Esophagus squamous epithelium (tissue), 4 donors: ENCODE measurements around the gene NRXN2.

ENCODE experiments used
- POLR2A ChIP-seq, 4 donors: fragments of 450-650 bp; IDR thresholded peaks; one replicate each; pipeline ENCODE4 v1.6.1; 2017; ENCODE audit warnings: antibody characterized with exemption in 4 of 4, mild to moderate bottlenecking in 4 of 4, moderate library complexity in 3 of 4
- TF ChIP-seq, protein P1 (sequence below), 6 experiments: fragments of 450-650 bp in 4 of 6; fragments of 200-600 bp in 2 of 6; sonication (generic) in 2 of 6; IDR thresholded peaks; one replicate each; pipeline ENCODE4 v1.5.1; 2016 to 2019; ENCODE audit warnings: antibody characterized with exemption in 6 of 6, mild to moderate bottlenecking in 4 of 6, moderate library complexity in 4 of 6

DNA sequence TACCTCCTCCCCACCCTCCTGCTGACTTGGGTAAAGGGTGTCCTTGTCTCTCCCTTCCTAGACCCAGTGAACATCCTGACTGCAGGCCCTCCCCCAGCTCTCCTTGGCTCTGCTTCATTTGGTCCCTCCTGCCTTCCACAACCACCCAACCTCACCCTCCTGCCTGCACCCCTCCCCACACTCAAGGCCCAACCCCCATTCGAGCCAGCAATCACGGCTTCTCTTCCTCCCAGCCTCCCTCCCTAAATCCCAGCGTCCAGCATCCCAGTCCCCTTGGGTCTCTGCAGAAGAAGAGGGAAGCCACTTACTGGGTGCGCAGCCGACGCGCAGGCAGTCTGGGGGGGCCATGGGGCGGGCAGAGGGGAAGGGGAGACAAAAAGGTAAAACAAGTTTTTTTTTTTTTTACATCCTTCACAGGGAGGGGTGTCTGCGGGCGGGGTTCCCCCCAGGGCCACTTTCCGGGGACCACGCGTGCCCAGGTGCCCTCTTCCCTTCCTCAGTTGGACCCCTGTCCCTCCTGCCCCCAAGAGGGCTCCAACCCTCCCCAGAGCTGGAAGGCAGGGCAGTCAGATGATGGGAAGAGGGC lies 69.5 kb downstream of the NRXN2 start:
- TF ChIP-seq, protein P1, sequence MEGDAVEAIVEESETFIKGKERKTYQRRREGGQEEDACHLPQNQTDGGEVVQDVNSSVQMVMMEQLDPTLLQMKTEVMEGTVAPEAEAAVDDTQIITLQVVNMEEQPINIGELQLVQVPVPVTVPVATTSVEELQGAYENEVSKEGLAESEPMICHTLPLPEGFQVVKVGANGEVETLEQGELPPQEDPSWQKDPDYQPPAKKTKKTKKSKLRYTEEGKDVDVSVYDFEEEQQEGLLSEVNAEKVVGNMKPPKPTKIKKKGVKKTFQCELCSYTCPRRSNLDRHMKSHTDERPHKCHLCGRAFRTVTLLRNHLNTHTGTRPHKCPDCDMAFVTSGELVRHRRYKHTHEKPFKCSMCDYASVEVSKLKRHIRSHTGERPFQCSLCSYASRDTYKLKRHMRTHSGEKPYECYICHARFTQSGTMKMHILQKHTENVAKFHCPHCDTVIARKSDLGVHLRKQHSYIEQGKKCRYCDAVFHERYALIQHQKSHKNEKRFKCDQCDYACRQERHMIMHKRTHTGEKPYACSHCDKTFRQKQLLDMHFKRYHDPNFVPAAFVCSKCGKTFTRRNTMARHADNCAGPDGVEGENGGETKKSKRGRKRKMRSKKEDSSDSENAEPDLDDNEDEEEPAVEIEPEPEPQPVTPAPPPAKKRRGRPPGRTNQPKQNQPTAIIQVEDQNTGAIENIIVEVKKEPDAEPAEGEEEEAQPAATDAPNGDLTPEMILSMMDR (IDR thresholded peaks at IDR 0.05): peak in 1 of 6 experiments; percentile 9
- TF ChIP-seq POLR2A (IDR thresholded peaks at IDR 0.05): no peak
